ENCODE measurements around the gene SLC25A6.
"Not testable (repeated sequence)": the region's sequence is repeated elsewhere in the genome, so short reads cannot be mapped to it uniquely, and the experiment has no call there.

SLC25A6 gene

DNA sequence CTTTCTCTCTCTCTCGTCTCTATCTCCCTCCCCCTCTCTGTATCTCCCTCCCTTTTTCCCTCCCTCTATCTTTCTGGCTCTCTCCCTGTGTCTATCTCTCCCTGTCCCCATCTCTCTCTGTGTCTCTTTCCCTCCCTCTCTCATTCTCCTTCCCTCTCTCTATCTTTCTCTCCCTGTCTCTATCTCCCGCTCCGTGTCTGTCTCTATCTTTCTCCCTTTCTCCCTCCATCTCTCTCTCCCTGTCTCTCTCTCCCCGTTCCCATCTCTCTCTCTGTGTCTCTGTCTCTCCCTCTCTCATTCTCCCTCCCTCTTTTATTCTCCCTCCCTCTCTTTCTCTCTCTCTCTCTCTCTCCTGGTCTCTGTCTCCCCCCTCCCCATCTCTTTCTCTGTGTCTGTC lies 32.4 kb downstream of the SLC25A6 start:
- Mint-ChIP-seq H3K27ac (no peak overlapping the region), H3K4me3 (no peak overlapping the region), H3K4me1 (ENCODE audit: low read depth) (peaks cover 1% of the 10 kb centered on the region), H3K9me3 (no peaks in the 10 kb centered on the region), H3K27me3 (no peaks in the 10 kb centered on the region), H3K36me3 (ENCODE audit: low read depth) (peaks cover 15% of the 10 kb centered on the region)
- no peak for DNase-seq

DNA sequence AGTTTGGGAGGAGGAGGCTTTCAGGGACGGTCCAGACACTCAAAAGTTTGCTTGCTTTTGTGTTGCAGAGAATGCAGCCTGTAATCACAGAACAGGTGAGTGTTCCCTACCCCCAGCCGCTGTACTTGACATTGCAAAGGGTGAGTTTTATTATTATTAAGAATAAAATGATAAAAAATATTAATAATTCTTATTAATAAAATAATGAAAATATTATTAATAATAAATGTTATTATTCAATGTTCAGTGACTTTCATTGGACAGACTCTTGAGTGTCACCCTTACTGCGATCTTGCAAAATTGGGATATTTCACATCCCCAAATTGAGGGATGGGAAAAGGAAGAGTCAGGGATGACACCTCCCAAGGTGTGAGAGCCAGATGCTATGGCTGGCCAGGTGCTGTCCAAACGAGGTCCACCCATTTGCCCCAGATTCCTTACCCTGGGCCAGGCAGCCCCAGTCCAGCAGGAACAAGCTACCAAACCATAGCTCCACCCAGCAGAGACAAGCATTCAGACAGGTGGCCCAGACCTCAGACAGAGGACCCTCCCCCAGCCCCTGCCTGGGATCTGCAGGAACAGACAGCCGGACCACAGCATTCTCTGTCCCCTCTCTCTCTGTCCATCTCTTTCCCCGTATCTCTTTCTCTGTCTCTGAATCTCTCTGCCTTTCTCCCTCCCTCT lies 33.0 kb downstream of the SLC25A6 start:
- Mint-ChIP-seq H3K36me3 (ENCODE audit: low read depth) (peaks cover 15% of the 10 kb centered on the region), H3K27me3 (no peaks in the 10 kb centered on the region), H3K4me3 (no peak overlapping the region), H3K9me3 (no peaks in the 10 kb centered on the region), H3K4me1 (ENCODE audit: low read depth) (peaks cover 4% of the 10 kb centered on the region), H3K27ac (no peak overlapping the region)
- no peak for DNase-seq

DNA sequence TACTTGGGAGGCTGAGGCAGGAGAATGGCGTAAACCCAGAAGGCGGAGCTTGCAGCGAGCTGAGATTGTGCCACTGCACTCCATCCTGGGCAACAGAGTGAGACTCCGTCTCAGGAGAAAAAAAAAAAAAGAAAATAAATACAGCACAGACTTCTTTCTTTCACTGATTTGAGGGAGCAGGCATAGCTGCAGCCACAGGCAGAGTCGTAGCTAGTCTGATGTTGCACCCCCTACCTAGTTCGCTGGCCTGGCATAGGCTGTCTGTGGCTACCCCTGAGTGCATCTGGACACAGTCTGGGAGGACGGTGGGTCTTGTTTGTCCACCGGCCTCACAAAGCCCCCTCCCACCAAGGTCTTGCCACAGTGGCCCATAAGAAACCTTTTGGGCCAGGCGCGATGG lies 33.9 kb downstream of the SLC25A6 start:
- Mint-ChIP-seq H3K4me1 (ENCODE audit: low read depth) (peaks cover 4% of the 10 kb centered on the region), H3K9me3 (no peaks in the 10 kb centered on the region), H3K4me3 (no peak overlapping the region), H3K27ac (no peak overlapping the region), H3K36me3 (ENCODE audit: low read depth) (peaks cover 15% of the 10 kb centered on the region), H3K27me3 (no peaks in the 10 kb centered on the region)
- no peak for DNase-seq

DNA sequence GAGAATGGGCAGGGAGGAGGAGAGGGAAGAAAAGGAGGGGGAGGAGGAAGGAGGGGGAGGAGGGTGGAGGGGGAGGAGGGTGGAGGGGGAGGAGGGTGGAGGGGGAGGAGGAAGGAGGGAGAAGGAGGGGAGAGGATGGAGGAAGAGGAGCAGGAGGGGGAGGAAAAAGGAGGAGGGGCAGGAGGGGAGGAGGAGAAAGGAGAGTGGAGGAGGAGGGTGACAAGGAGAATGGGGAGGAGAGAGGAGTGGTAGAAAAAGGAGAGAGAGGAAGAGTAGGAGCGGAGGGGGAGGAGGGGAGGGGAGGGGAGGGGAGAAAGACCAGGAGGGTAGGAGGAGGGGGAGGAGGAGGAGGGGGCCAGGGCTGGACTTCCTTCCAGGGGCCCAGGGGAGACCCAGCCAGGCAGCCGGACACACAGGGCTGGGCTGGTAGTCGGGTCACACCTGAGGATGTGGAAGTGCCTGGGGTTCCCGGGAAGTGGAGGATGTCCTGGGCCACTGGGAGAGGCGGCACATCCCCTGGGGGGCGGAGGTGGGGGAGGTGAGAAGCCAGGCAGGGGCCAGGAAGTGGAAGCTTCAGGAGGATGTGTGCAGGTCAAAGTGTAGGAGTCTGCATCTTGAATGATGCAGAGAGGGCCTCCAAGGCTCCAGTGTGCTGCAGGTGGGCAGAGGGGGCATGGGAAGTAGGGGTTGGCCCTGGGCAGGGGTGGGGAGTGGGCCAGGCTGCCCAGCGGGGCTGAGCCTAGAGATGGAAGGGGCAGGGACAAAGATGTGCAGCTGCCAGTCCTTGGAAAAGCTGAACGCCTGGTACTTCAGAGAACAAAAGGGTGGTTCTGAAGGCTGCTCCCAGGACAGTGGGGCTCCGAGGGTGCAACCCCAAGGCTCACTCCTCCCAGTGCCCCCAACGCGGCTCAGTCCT lies 36.5 kb downstream of the SLC25A6 start:
- Mint-ChIP-seq H3K36me3 (ENCODE audit: low read depth) (peaks cover 13% of the 10 kb centered on the region), H3K4me3 (no peak overlapping the region), H3K9me3 (no peaks in the 10 kb centered on the region), H3K27me3 (no peaks in the 10 kb centered on the region), H3K4me1 (ENCODE audit: low read depth) (peaks cover 3% of the 10 kb centered on the region), H3K27ac (no peak overlapping the region)
- DNase-seq = no peak

DNA sequence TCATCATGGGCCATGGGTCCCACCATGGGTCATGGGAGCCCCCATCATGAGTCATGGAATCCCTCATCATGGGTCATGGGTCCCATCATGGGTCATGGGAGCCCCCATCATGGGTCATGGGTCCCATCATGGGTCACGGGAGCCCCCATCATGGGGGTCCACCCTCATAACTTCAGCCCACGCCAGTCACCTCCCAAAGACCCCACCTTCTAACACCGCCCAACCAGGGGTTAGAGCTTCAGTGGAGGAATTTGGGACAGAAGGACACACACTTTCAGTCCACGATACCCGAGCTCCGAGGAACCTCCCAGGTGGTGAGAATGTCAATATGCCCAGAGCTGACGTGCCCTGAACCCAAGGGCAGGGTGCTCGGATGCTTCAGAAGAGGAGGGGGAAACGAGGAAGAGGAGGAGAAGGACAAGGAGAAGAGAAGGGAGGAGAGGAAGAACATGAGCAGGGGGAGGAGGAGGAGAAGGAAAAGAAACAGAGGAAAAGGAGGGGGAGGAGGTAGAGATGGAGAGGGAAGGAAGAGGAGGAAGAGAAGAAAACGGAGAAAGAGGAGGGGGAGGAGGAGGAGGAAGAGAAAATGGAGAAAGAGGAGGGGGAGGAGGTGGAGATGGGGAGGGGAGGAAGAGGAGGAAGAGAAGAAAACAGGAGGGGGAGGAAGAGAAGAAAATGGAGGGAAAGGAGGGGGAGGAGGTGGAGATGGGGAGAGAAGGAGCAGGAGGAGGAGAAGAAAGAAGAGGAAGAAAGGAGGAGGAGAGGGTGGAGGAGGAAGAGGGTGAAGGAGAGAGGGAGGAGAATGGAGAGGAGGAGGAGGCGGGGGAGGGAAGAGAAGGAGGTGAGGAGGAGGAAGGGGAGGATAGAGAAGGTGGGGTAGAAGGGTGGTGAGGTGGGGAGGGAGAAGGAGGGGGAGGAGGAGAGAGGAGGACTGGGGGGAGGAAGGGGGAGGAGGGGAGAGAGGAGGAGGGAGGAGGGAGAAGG lies 37.6 kb downstream of the SLC25A6 start:
- Mint-ChIP-seq H3K9me3 (no peaks in the 10 kb centered on the region), H3K36me3 (ENCODE audit: low read depth) (peaks cover 13% of the 10 kb centered on the region), H3K27me3 (no peaks in the 10 kb centered on the region), H3K4me1 (ENCODE audit: low read depth) (peaks cover 3% of the 10 kb centered on the region), H3K27ac (no peak overlapping the region), H3K4me3 (no peak overlapping the region)
- no peak for DNase-seq

DNA sequence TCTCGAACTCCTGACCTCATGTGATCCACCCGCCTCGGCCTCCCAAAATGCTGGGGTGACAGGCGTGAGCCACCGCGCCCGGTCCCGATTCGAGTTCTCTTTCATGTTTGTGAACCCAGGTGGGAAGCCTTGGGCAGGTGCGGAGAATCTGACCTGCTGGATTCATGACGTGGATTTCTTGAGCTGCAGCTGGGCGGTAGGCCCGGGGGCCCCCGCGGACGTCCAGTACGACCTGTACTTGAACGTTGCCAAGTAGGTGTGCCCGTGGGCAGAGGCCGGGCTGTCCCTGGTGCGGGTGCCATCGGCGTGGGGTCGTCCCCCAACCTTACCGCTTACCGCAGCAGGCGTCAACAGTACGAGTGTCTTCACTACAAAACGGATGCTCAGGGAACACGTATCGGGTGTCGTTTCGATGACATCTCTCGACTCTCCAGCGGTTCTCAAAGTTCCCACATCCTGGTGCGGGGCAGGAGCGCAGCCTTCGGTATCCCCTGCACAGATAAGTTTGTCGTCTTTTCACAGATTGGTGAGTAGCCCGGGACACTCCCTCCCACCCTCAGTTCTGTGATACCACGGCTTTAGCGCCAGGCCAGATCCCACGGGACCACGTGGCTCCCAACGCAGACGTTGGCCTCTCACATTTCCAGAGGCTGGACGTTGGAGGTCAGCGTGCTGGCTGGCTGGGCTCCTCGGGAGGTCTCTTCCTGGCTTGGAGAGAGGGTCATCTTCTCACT lies 39.8 kb downstream of the SLC25A6 start:
- H3K9me3 Mint-ChIP-seq = no peaks in the 10 kb centered on the region
- DNase-seq = no peak
- H3K27me3 Mint-ChIP-seq = no peaks in the 10 kb centered on the region
- H3K27ac Mint-ChIP-seq = no peak overlapping the region
- peaks cover 3% of the 10 kb centered on the region for H3K4me1 Mint-ChIP-seq (ENCODE audit: low read depth)
- H3K4me3 Mint-ChIP-seq = no peak overlapping the region
- H3K36me3 Mint-ChIP-seq (ENCODE audit: low read depth) = no peaks in the 10 kb centered on the region

DNA sequence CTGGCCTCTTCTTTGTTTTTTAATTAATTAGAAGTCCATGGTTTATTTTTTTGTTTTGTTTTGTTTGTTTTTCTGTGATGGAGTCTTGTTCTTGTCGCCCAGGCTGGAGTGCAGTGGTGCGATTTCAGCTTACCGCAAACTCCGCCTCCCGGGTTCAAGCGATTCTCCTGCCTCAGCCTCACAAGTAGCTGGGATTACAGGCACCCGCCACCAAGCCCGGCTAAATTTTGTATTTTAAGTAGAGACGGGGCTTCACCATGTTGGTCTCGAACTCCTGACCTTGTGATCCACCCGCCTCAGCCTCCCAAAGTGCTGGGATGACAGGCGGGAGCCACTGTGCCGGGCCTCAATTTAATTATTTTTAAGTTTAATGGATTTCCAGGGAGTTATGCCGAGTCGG lies 42.3 kb downstream of the SLC25A6 start:
- H3K27me3 Mint-ChIP-seq; H3K4me3 Mint-ChIP-seq; H3K4me1 Mint-ChIP-seq (ENCODE audit: low read depth); H3K9me3 Mint-ChIP-seq; DNase-seq; H3K27ac Mint-ChIP-seq; H3K36me3 Mint-ChIP-seq (ENCODE audit: low read depth): not testable (repeated sequence)

DNA sequence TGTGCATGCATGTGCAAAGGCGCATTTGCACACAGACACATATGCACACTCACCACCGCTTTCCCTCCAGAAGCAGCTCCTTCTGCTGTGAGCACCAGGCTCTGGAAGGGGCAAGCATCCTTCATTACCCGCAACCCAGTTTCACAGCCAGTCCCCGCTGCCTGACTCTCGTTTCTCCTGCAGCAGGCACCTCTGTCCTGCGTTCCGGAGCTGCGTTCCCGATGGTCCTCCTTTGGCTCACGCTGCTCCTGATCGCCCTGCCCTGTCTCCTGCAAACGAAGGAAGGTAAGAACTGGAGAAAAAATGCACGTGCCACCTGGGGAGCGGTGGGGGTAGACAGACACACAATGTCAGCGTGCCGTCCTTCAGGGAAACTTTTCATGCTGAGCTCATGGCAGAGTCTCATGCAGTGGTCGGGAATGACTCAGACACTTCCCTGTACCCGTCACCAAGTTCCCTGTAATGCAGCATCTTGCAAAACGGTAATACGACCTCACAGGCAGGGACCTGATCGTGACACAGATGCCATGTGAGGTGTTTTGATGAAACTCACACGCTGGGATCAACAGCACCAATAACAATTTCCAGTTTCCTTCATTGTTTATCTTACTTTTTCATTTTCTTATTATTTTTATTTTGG lies 50.2 kb downstream of the SLC25A6 start:
- H3K27me3 Mint-ChIP-seq = peaks cover 9% of the 10 kb centered on the region
- peaks cover 3% of the 10 kb centered on the region for H3K9me3 Mint-ChIP-seq
- peaks cover 6% of the 10 kb centered on the region for H3K4me1 Mint-ChIP-seq (ENCODE audit: low read depth)
- DNase-seq = no peak
- no peak overlapping the region for H3K4me3 Mint-ChIP-seq
- no peak overlapping the region for H3K27ac Mint-ChIP-seq
- peaks cover 2% of the 10 kb centered on the region for H3K36me3 Mint-ChIP-seq (ENCODE audit: low read depth)

DNA sequence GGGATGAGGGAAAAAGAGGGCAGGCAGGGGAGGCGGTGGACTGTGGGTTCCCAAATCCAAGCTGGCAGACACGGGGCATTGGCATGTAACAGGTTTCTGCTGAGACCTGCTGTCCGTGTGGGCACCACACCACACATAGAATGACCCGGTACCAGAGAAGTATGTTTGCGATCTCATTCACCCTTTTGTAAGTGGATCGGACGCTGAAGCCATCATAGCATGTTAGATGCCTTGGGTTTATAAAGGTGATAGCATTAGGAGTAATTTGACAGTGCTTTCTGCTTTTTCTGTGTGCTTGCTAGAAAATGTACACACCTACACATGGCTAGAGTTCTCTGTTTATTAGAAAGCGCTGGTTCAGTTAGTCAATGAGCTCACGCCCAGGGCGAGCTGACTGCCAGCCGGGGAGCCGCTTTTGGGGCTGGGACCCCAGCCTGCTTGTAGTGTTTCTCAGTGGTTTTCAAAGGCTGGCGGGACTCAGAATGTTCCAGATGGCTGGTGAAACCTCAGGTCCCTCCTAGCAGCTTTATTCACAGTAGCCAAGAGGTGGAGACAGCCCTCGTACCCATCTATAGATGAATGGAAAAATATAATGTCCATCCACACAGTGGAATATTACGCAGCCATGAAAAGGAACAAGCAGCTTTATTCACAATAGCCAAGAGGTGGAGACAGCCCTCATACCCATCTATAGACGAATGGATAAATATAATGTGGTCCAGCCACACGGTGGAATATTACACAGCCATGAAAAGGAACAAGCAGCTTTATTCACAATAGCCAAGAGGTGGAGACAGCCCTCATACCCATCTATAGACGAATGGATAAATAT lies 54.7 kb downstream of the SLC25A6 start:
- Mint-ChIP-seq H3K4me3 (peak overlapping the region; percentile 72), H3K27me3 (peaks cover 25% of the 10 kb centered on the region), H3K4me1 (ENCODE audit: low read depth) (peaks cover 13% of the 10 kb centered on the region), H3K36me3 (ENCODE audit: low read depth) (peaks cover 2% of the 10 kb centered on the region), H3K27ac (peak overlapping the region; percentile 39), H3K9me3 (peaks cover 3% of the 10 kb centered on the region)
- DNase-seq = no peak

DNA sequence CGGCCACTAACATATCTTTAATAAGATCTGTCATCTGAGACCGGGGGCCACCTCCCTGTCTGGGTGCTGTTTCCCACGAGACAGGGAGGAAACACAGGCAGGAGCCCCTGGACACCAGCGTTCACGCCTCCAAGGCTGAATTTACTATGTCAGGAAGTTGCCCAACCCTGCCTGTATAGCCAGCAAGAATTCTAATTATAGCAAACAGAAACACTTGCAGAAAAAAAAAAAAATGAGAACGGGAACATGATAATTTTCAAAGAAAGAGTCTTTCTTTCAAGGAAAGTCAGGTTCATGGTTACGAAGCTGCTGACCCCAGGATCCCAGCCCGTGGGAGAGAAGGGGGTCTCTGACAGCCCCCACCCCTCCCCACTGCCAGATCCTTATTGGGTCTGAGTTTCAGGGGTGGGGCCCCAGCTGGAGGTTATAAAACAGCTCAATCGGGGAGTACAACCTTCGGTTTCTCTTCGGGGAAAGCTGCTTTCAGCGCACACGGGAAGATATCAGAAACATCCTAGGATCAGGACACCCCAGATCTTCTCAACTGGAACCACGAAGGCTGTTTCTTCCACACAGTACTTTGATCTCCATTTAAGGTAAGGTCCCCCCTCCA lies 55.5 kb downstream of the SLC25A6 start, which contains the start of gene IL3RA:
IL3RA (plus strand) TSS at position 455 of the 613 bp plus-strand sequence. CDS start 4,981 bp downstream, outside the sequence.
- peaks cover 25% of the 10 kb centered on the region for H3K27me3 Mint-ChIP-seq
- no peak for DNase-seq
- H3K36me3 Mint-ChIP-seq (ENCODE audit: low read depth) = no peaks in the 10 kb centered on the region
- peak within 1 kb of the TSS; percentile 72 for H3K4me3 Mint-ChIP-seq
- peak within 1 kb of the TSS; percentile 39 for H3K27ac Mint-ChIP-seq
- peaks cover 13% of the 10 kb centered on the region for H3K4me1 Mint-ChIP-seq (ENCODE audit: low read depth)
- peaks cover 3% of the 10 kb centered on the region for H3K9me3 Mint-ChIP-seq
